ENCODE results near the gene TAGLN2. TPM values are rescaled to one million over a fixed set of nuclear protein-coding genes. Genes with fewer than 3 reads are reported as not detected.
A peak's percentile ranks its signal among the peaks of the same experiment; 100 is the strongest.

The TAGLN2 gene
- total and polyA plus RNA-seq, 9 of the 15 experiments (the other 6 are each of a cell fraction or from before 2014, with no cell fraction given) = 192 to 683 (median 455) TPM

- TF ChIP-seq, protein P1, sequence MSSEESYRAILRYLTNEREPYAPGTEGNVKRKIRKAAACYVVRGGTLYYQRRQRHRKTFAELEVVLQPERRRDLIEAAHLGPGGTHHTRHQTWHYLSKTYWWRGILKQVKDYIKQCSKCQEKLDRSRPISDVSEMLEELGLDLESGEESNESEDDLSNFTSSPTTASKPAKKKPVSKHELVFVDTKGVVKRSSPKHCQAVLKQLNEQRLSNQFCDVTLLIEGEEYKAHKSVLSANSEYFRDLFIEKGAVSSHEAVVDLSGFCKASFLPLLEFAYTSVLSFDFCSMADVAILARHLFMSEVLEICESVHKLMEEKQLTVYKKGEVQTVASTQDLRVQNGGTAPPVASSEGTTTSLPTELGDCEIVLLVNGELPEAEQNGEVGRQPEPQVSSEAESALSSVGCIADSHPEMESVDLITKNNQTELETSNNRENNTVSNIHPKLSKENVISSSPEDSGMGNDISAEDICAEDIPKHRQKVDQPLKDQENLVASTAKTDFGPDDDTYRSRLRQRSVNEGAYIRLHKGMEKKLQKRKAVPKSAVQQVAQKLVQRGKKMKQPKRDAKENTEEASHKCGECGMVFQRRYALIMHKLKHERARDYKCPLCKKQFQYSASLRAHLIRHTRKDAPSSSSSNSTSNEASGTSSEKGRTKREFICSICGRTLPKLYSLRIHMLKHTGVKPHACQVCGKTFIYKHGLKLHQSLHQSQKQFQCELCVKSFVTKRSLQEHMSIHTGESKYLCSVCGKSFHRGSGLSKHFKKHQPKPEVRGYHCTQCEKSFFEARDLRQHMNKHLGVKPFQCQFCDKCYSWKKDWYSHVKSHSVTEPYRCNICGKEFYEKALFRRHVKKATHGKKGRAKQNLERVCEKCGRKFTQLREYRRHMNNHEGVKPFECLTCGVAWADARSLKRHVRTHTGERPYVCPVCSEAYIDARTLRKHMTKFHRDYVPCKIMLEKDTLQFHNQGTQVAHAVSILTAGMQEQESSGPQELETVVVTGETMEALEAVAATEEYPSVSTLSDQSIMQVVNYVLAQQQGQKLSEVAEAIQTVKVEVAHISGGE (CRISPR knock-in tag; IDR thresholded peaks at IDR 0.05) = no peak
- TF ChIP-seq BRF2 (IDR thresholded peaks at IDR 0.05; ENCODE audit: borderline replicate concordance, insufficient read depth, insufficient read length) (no peak), CTBP1 (IDR thresholded peaks at IDR 0.05; ENCODE audit: borderline replicate concordance) (peak; percentile 88; the same call in 1 of the 2 replicates), ATF4 (CRISPR knock-in tag; IDR thresholded peaks at IDR 0.05) (no peak), ZNF511 (CRISPR knock-in tag; IDR thresholded peaks at IDR 0.05) (no peak), DDX20 (tag; IDR thresholded peaks at IDR 0.05; ENCODE audit: low read depth) (no peak), SIRT6 (IDR thresholded peaks at IDR 0.05; ENCODE audit: low read depth, low read length) (no peak), RBFOX2 (IDR thresholded peaks at IDR 0.05; ENCODE audit: low read depth, low read length) (peak; percentile 53), SMARCA4 (IDR thresholded peaks at IDR 0.05) (no peak), ZNF133 (CRISPR knock-in tag; IDR thresholded peaks at IDR 0.05) (no peak), BRD4 (IDR thresholded peaks at IDR 0.05) (no peak), ZNF3 (CRISPR knock-in tag; IDR thresholded peaks at IDR 0.05) (no peak), SMARCE1 (IDR thresholded peaks at IDR 0.05) (no peak), L3MBTL2 (IDR thresholded peaks at IDR 0.05) (peak; percentile 88), POLR2A (conservative IDR thresholded peaks at IDR 0.05) (0 out of 2 replicates have a peak, but pooled peaks have one; percentile 30), CSDE1 (IDR thresholded peaks at IDR 0.05) (no peak), PPARD (CRISPR knock-in tag; IDR thresholded peaks at IDR 0.05) (no peak), SREBF2 (CRISPR knock-in tag; IDR thresholded peaks at IDR 0.05) (no peak)
- TF ChIP-seq, protein P2, sequence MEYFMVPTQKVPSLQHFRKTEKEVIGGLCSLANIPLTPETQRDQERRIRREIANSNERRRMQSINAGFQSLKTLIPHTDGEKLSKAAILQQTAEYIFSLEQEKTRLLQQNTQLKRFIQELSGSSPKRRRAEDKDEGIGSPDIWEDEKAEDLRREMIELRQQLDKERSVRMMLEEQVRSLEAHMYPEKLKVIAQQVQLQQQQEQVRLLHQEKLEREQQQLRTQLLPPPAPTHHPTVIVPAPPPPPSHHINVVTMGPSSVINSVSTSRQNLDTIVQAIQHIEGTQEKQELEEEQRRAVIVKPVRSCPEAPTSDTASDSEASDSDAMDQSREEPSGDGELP (CRISPR knock-in tag; IDR thresholded peaks at IDR 0.05; ENCODE audit: borderline replicate concordance) = peak; percentile 58; the same call in 1 of the 2 replicates
- TF ChIP-seq, protein P3, sequence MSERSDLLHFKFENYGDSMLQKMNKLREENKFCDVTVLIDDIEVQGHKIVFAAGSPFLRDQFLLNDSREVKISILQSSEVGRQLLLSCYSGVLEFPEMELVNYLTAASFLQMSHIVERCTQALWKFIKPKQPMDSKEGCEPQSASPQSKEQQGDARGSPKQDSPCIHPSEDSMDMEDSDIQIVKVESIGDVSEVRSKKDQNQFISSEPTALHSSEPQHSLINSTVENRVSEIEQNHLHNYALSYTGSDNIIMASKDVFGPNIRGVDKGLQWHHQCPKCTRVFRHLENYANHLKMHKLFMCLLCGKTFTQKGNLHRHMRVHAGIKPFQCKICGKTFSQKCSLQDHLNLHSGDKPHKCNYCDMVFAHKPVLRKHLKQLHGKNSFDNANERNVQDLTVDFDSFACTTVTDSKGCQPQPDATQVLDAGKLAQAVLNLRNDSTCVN (CRISPR knock-in tag; IDR thresholded peaks at IDR 0.05) = no peak
These were observed 4.1 kb upstream of the TAGLN2 start (continued) for GRCh38 chr1:159929155-159930051.
